TTC549 (cell line): Measurements from ENCODE around the gene MDK.

Experiments used
- FAIRE-seq: peaks from 2 replicates; lab custom pipeline; 2012; peaks lifted over from hg19 to GRCh38; lab: Jason Lieb, UNC

MDK gene

GRCh38 chr11:46404476-46405017 is 23.1 kb downstream of the MDK start:
- no peak for FAIRE-seq

- FAIRE-seq = no peak
Measured at GRCh38 chr11:46407635-46408034, 26.2 kb downstream of the MDK start.

DNA sequence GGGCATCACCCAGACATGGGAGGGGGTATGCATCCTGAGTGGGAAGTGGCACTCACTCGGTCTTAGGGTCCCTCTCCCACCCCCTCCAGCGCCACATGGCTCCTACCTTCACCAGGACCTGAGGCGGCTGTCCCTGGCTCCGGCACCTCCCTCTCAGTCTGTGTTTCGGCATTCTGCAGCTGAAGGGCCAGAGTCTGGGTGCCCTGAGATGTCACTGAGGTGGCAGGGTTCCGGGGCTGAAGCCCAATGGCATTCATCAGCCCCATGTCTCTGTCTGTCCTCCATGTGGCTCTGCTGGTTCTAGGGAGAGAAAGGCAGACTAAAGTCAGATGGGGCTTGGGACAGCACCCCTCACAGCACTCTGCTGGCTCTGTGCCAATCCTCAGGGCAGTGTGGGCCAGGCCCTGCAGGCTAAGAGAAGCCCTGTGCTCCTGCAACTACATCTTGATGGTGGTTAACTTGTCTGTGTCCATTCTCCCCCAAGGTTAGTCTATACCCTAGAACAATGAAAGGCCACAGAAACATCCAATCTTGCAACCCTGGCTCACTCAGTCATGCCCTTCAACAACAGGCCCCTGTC is 27.0 kb downstream of the MDK start:
- no peak for FAIRE-seq

- FAIRE-seq = no peak
Measured at GRCh38 chr11:46410021-46410420, 28.6 kb downstream of the MDK start.

DNA sequence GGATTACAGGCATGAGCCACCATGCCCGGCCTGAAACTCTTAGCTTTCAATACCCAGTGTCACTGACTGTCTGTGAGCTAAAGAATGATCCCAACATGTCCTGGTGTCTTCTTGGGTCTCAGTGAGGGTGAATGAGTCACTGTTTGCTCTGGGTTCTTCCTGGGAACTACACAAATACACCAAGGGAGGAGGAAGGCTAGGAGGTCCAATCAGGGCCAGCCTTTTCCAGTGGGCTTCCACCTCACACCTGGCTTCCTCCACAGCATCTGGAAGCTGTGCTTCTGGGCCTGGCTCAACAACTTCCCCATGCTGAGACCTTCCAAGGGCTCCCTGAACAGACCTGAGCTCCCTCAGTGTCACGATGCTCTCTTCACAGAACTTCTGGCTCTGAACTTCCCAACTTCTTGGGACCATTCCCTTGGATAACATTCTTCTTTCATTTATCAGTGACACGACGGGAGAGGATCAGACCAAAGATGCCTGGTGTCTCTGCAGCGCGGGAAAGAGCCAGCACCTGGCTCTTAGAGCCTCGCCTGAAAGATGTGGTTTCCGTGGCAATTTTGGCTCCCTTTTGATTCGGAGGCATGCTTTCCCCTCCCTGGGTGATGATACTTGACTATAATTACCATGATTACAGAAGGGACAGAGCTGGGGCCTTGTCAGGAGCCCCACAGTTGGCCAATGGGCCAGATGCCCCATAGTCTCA is 32.4 kb downstream of the MDK start:
- no peak for FAIRE-seq

DNA sequence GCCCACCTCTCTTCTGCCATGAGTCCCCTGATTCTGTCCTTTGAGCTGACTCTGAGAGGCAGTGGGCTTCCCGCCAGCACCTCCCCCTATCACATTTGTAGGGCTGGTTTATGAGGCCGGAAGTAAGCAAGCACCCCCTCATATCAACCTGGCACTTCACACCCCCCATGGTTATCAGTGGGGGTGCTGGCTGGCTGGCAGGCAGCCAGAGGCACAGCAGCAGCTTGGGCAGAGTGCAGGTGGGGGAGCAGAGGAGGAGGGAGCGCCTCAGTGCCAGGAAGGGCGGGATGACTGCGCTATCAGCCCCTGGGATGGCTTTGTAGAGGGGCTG is 33.0 kb downstream of the MDK start:
- no peak for FAIRE-seq

GRCh38 chr11:46414879-46415278 is 33.4 kb downstream of the MDK start:
- FAIRE-seq = no peak

GRCh38 chr11:46417711-46418110 is 36.2 kb downstream of the MDK start:
- FAIRE-seq = no peak

DNA sequence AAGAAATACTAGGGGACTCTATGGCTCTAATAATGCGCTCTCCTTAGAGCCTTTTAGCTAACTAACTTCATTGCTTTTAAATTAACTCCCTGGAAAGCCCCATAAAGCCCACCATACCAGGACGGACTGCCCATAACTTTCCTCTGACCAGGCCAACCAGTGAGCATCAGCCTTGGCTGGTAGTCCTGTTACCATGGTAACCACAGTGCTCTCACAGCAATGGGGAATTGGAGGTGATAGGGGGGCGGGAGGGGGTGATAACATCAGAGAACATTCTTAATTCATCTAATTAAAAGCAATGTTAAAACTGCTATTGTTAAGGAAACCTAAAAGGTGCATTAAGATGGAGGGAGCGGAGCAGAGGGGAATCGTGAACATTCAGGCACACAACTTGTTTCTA is 37.3 kb downstream of the MDK start:
- no peak for FAIRE-seq

DNA sequence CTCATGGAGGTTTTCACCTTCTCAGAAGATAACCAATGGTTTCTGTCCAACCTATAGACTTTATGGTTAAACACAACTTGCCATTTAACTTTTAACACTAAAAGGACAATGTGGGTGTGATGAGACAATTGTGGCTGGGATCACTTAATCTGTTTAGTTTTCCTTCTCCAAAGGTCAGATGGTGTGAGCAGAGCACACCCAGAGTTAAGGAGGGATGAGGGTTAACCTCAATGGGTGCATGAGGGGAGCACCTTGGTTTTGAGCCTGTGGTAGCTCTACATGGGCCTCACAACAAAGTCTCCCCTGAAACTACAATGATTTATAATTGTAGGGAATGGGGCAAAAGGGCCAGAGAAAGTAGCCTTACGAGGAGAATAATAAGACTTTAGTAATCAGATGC is 39.0 kb downstream of the MDK start:
- no peak for FAIRE-seq

GRCh38 chr11:46421257-46421880 is 39.9 kb downstream of the MDK start:
- no peak for FAIRE-seq

DNA sequence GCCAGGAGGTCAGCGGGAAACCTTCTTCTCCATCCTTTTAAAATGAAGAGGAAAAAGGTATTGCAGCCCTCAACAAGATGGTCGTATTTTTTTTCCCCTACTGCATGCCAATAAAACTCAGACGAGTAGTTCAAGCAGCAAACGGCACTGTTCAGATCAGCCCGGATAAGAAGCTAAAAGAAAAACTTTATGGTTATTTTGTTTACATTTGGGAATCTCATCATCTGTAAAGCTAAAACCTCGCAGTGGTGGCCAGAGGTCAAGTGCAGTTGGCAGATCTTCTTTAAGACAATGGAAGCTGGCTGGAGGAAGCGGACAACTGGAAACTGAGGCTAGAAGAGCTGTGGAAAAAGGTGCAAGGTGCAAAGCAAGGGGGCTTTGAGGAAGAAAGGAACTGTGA is 41.1 kb downstream of the MDK start:
- no peak for FAIRE-seq

- FAIRE-seq = no peak
Measured at GRCh38 chr11:46426233-46426991, 44.9 kb downstream of the MDK start.

DNA sequence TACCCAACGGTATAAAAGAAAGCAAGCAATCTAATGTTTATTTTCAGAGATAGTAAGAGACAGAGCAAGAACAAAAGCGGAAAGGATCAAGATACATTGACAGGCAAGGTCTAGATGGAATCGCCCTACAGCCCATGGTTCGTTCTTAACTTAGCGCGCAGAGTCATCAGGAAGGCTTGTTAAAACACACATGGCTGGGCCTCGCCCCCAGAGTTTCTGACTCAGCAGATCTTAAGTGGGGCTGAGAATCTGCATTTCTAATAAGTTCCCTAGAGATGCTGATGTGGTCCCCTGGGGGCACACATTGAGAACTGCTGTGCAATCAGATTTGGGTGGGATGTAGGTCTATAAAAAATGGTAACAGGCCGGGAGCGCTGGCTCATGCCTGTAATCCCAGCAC is 45.9 kb downstream of the MDK start:
- FAIRE-seq = no peak

DNA sequence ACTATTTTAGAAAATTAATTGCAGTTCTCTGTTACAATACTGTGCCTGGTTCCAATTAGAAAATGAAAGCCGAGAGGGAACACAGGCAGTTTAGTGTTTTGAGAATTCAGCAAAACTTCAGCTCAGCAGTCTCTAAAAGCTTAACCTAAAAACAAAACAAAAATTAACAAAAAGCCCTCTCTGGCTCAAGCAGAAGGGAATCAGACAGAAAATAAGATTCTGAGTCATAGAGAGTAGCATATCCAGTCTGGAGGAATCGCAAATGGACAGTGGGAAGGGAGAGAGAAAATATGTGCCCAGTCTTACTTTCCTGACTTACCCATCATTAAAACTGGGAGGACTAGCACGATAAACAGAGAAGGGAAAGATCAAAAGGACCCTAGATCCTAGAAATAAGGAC is 48.2 kb downstream of the MDK start:
- no peak for FAIRE-seq

DNA sequence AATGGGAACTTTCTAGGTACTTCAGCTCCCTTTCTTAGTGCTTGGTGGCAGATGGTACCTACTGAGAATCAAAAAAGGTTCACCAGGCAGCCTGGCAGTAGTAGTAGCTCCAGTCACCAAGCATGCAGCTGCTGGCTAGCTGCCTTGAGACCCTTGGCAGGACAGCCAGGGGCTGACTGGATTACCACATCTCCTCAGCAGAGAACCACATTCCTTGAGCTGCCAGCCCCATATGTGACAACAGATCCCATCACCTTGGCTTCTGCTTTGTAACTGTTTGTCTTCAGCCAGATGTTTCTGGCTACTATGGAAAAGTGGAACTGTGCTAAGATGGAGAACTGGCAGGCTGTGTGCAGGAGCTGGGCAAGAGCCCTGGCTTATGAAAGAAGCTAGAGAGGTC is 49.7 kb downstream of the MDK start:
- FAIRE-seq = no peak
